NT2/D1 (cell line): ENCODE data around the gene ARHGEF16.

ENCODE experiments used
- DNase-seq: peaks from one replicate; pipeline ENCODE4 v3.0.0-alpha.2; 2011; ENCODE audit warnings: low read depth, low spot score
- H3K27me3 ChIP-seq: 2 replicates; pipeline ENCODE4 v1.6.0; 2011; ENCODE audit warnings: mild to moderate bottlenecking; ENCODE audit not compliant: insufficient read length, insufficient read depth
- H3K36me3 ChIP-seq: 2 replicates; pipeline ENCODE4 v1.6.1; 2011; ENCODE audit warnings: mild to moderate bottlenecking, low read length, mixed read lengths; ENCODE audit not compliant: insufficient read depth, insufficient read length
- H3K4me1 ChIP-seq: 2 replicates; pipeline ENCODE4 v1.5.1; 2011; ENCODE audit not compliant: insufficient read depth, insufficient read length
- H3K4me3 ChIP-seq: 2 replicates; pipeline ENCODE4 v1.5.1; 2011; ENCODE audit warnings: low read depth; ENCODE audit not compliant: insufficient read length
- H3K9ac ChIP-seq: 2 replicates; pipeline ENCODE4 v1.6.0; 2011; ENCODE audit warnings: low read depth; ENCODE audit not compliant: insufficient read length
- H3K9me3 ChIP-seq: 2 replicates; pipeline ENCODE4 v1.5.1; 2011; ENCODE audit warnings: mild to moderate bottlenecking, low read length; ENCODE audit not compliant: insufficient read depth
- SUZ12 ChIP-seq: IDR thresholded peaks from 2 replicates; pipeline ENCODE4 v1.6.1; 2011; ENCODE audit not compliant: insufficient read length, insufficient read depth; ENCODE audit errors: extremely low read depth
- YY1 ChIP-seq: IDR thresholded peaks from 2 replicates; pipeline ENCODE4 v1.6.1; 2011; ENCODE audit not compliant: insufficient read length, insufficient read depth
- ZNF274 ChIP-seq: IDR thresholded peaks from 2 replicates; pipeline ENCODE4 v1.6.1; 2011; ENCODE audit warnings: mild to moderate bottlenecking, low read depth, low read length

Gene ARHGEF16

DNA sequence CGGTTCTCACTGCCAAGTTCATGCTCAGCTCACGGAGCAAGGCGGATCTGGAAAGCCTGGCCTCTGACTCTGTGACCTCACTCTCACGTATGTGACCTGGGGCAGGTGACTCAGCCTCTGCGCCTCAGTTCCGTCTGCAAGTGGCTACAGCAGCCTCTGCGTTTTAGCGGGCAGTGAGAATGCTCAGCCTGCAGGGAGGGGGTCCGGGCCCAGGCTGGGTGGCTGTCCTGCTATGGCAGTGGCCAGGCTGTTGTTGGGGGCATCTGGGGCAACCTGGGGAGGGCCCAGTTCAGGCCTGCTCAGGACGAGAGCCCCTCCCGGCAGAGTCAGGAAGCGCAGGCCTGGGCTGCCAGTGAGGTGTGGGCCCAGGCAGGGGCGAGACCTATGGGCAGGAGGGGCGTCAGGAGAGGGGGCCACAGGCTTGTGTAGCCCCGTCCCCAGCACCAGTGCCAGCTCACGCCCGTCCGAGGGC is 27.9 kb downstream of the ARHGEF16 start:
- no peaks in the 10 kb centered on the region for H3K36me3 ChIP-seq
- no peaks in the 10 kb centered on the region for H3K9me3 ChIP-seq
- TF ChIP-seq ZNF274 (no peak), SUZ12 (no peak), YY1 (no peak)
- no peak overlapping the region for H3K9ac ChIP-seq
- no peaks in the 10 kb centered on the region for H3K27me3 ChIP-seq
- H3K4me1 ChIP-seq, result no peaks in the 10 kb centered on the region
- no peak for DNase-seq
- no peak overlapping the region for H3K4me3 ChIP-seq

DNA sequence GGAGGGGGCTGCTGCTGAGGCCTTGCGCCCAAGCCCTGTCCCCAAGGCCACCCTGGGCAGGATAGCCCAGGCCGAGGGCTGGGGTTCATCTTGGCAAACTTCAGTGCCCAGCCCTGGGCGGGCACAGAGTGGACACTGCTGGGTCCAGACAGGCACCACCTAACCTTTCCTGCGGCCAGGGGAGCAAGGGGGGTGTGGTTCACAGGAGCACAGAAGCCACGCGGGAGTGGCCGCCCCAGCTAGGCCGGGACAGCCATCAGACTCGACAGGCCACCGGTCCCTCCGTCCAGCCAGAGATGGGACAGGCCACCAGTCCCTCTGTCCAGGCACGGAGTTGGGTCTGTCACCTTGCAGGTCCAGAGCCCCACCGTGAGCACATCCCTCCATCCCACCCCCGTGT is 28.9 kb downstream of the ARHGEF16 start:
- no peak overlapping the region for H3K4me3 ChIP-seq
- no peaks in the 10 kb centered on the region for H3K4me1 ChIP-seq
- H3K36me3 ChIP-seq, result no peaks in the 10 kb centered on the region
- no peak for DNase-seq
- H3K9ac ChIP-seq, result no peak overlapping the region
- H3K27me3 ChIP-seq, result no peaks in the 10 kb centered on the region
- no peaks in the 10 kb centered on the region for H3K9me3 ChIP-seq
- no peak for TF ChIP-seq YY1
- TF ChIP-seq ZNF274, result no peak
- TF ChIP-seq SUZ12, result no peak

DNA sequence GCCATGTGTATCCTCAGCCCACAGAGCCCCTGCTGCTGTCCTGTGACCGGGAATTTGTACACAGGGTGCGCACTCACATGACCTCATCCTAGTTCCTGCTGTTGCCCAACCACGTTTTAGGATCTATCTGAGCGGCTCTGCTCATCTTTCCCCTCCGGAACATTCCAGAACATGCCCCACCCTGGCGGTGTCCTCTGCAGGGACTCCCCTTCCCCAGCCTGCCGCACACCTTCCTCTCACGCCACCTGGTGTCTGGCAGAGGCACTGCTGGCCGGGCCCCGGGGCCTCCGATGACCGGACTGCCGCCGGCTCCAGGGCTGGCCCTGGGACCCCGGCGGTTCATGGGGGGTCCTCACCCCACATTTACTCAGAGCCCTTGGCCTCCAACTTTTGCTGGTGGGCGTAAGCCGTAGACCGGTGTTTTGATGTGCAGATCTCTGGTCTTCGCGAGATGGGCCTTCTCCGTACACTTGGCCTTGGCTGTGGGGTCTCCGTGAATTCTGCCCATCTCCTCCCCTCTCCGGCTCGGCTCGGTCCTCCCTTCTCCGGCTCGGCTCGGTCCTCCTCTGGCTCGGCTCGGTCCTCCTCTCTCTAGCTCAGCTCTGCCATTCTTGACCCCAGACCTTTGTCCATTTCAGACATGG is 29.5 kb downstream of the ARHGEF16 start:
- Histone ChIP-seq H3K4me3 (no peak overlapping the region), H3K9me3 (no peaks in the 10 kb centered on the region), H3K4me1 (no peaks in the 10 kb centered on the region), H3K36me3 (no peaks in the 10 kb centered on the region), H3K27me3 (no peaks in the 10 kb centered on the region), H3K9ac (no peak overlapping the region)
- DNase-seq, result no peak
- TF ChIP-seq YY1 (no peak), ZNF274 (no peak), SUZ12 (no peak)

DNA sequence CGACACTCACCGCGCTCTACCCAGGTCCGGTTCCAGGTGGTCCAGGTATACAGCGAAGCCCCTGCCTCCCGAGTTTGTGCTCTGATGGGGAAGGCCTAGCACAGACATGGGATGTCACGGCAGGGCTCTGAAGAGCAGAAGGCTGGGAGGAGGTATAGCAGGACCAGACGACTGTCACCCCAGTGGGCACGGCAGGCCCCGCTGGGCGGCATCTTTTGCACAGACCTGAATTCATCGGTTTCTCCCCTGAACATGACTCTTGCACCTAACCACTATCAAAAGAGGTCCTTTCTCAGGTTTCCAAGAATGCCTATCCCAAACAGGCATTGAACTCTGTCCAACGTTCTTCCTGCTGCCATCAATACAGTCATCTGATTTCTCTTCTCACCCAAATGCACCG is 30.6 kb downstream of the ARHGEF16 start:
- H3K9me3 ChIP-seq, result no peaks in the 10 kb centered on the region
- no peak for TF ChIP-seq YY1
- TF ChIP-seq ZNF274, result no peak
- DNase-seq, result no peak
- H3K4me1 ChIP-seq, result no peaks in the 10 kb centered on the region
- H3K4me3 ChIP-seq, result no peak overlapping the region
- no peak overlapping the region for H3K9ac ChIP-seq
- no peaks in the 10 kb centered on the region for H3K27me3 ChIP-seq
- H3K36me3 ChIP-seq, result peaks cover 5% of the 10 kb centered on the region

DNA sequence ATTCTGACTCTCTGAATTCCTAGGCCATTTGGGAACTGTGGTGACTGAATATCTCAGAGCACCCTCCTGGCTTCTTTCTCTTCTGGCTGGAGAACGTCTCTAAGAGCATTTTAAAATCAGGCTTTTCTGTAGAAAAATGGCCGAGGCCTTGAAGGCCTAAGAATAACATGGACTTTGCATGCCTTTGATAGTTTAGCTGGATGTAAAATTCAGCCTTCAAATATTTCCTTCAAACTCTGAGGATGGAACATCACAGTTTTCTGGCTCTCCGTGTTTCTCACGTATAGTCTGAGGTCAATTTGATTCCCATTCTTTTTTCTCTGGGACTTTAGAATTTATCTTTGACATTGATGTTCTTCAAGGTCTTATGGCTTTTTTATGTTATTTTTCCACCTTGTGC is 34.0 kb downstream of the ARHGEF16 start:
- Histone ChIP-seq H3K9ac (no peak overlapping the region), H3K4me3 (no peak overlapping the region), H3K36me3 (peaks cover 7% of the 10 kb centered on the region), H3K27me3 (no peaks in the 10 kb centered on the region), H3K9me3 (no peaks in the 10 kb centered on the region), H3K4me1 (peaks cover 5% of the 10 kb centered on the region)
- no peak for DNase-seq
- TF ChIP-seq YY1, result no peak
- no peak for TF ChIP-seq ZNF274
- no peak for TF ChIP-seq SUZ12

DNA sequence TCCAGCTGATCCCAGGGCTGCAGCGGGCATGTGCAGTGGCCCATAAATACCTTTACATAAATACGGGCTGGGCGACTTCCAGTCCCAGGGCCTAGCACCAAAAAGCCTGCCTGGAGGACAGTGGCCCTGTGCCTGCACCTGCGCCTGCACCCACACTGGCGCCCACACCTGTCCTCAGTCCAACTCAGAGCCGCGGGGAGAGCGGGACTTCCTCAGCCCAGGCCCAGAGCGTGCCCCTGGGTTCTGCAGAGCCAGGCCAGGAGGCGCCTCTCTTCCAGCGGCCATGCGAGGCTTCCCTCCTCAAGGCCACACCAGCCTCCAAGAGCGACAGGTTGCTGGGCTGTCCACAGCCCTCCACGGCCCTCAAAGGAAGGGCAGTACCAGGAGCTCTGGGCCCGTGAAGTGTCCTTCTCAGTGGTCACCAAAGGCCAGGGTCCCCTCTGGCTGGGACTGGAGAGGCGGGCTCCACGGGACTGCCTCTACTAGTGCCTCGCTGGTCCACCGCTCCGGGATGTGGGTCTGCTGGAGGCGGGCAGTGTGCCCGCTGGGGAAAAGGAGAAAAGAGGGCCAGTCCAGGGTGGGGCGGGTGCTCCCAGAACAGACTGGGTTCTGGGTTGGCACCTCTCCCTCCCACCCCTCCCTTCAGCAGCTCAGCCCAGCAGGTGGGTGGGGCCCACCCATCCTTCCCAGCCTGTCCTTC is 35.7 kb downstream of the ARHGEF16 start:
- TF ChIP-seq SUZ12, result no peak
- Histone ChIP-seq H3K9ac (no peak overlapping the region), H3K27me3 (no peaks in the 10 kb centered on the region), H3K9me3 (no peaks in the 10 kb centered on the region), H3K4me1 (peaks cover 5% of the 10 kb centered on the region), H3K36me3 (peaks cover 7% of the 10 kb centered on the region), H3K4me3 (no peak overlapping the region)
- DNase-seq, result no peak

DNA sequence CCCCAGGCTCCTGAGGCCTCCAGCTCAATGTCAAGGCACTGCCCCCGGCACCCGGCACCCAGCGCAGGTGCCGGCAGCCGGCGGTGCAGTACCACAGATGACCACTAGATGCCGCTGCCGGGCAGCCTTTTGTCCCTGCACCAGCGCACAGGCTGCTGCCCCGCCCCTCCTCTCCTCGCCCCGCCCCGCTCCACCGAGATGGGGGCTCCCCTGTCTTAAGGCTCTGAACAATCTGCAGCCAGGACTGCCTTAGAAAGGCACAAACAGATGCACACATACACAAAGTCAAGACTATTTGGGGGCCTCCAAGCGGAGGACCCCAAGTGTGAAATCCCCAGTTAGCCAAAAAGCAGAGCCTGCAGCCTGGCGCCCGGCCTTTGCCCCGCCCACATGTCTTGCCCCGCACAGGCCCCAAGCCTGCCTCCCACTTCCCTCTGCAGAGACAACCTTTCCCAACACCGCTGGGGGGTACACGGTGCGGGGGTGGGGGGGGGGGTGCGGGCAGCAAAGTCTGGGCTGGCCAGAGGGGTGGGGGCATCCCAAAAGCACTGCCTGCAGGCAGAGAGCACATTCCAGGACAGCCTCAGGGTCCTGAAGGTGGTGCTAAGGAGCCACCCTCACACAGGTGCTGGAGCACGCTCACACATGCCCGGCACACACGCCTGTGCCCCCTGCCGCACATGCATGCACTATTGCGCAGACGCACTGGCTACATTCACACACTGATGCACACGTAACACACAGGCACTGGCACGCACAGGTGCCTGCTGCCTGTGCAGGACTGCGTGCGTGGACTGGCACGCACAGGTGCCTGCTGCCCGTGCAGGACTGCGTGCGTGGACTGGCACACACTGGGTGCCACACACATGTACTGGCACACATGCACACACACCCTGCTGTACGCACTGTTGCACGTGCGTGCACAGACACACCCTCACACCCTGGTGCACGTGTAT is 37.1 kb downstream of the ARHGEF16 start:
- Histone ChIP-seq H3K9ac (no peak overlapping the region), H3K9me3 (no peaks in the 10 kb centered on the region), H3K4me1 (peaks cover 5% of the 10 kb centered on the region), H3K4me3 (no peak overlapping the region), H3K36me3 (peaks cover 7% of the 10 kb centered on the region), H3K27me3 (no peaks in the 10 kb centered on the region)
- DNase-seq, result no peak
- no peak for TF ChIP-seq SUZ12
